ENCODE measurements around the gene LCE3E. TPM values are rescaled to one million over a fixed set of nuclear protein-coding genes. Genes with fewer than 3 reads are reported as not detected.

The LCE3E gene
- polyA plus RNA-seq, 3 donors: not detected

DNA sequence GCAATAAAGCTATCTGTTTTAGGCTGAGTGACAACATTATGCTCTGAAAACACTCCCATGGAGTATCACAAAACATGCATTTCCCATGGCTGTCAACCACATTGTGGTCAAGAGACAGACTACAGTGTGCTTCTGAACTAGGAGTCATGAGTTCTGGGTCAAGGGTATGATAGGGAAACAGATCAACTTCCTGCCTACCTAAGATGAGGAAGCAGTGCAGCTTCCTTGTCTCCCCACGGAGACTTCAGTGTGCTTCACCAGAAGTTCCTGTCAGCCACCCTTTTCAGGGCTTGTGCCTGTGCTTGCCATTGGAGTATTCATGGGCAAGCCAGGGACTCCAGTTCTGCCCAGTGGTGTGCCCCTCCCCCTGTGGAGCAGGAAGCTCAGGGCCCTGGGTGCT lies 19.9 kb downstream of the LCE3E start:
- no peaks in the 10 kb centered on the region for H3K4me1 ChIP-seq (ENCODE audit: control insufficient read depth in 1 of 2, insufficient read depth in 2 of 2, low read length in 2 of 2)
- H3K4me3 Mint-ChIP-seq: no peak overlapping the region
- H3K4me2 ChIP-seq (replicated peaks; ENCODE audit: extremely low read depth, low read length, poor library complexity, severe bottlenecking): no peak overlapping the region
- H3K27me3 Mint-ChIP-seq (ENCODE audit: low read depth in 3 of 3): peaks cover 0 to 3% (median 1%) of the 10 kb centered on the region in 3 donors
- no peak overlapping the region for H2AFZ ChIP-seq (ENCODE audit: insufficient read depth, low read depth, low read length, poor library complexity, severe bottlenecking)
- no peaks in the 10 kb centered on the region for H3K36me3 Mint-ChIP-seq
- no peaks in the 10 kb centered on the region for H3K79me2 ChIP-seq (ENCODE audit: insufficient read depth, low read length)
- H3K27me3 ChIP-seq (ENCODE audit: control insufficient read depth in 2 of 2, insufficient read depth in 2 of 2, low read length in 2 of 2): no peaks in the 10 kb centered on the region
- H3K4me1 Mint-ChIP-seq: no peaks in the 10 kb centered on the region
- H3K27ac ChIP-seq (ENCODE audit: low read depth in 1 of 2, low read length in 2 of 2): no peak overlapping the region
- WGBS (ENCODE audit: insufficient coverage): 0% methylated on average over 1 of the region's 1 CpG
- H3K9ac ChIP-seq (ENCODE audit: insufficient read depth, low read length, poor library complexity, severe bottlenecking): no peak overlapping the region
- intact Hi-C loops (cut with micrococcal nuclease): no loop called here
- H3K4me3 ChIP-seq (replicated peaks in 1 of 3; ENCODE audit: low read depth in 2 of 3, low read length in 3 of 3): no peak overlapping the region
- H3K9me3 ChIP-seq (replicated peaks in 1 of 2; ENCODE audit: control insufficient read depth in 1 of 2, insufficient read depth in 1 of 2, low read length in 2 of 2): no peaks in the 10 kb centered on the region
- H3K27ac Mint-ChIP-seq: no peak overlapping the region
- H3K36me3 ChIP-seq (replicated peaks in 1 of 2; ENCODE audit: control insufficient read depth in 1 of 2, insufficient read depth in 2 of 2, low read length in 2 of 2): no peaks in the 10 kb centered on the region
- TF ChIP-seq, protein P1, sequence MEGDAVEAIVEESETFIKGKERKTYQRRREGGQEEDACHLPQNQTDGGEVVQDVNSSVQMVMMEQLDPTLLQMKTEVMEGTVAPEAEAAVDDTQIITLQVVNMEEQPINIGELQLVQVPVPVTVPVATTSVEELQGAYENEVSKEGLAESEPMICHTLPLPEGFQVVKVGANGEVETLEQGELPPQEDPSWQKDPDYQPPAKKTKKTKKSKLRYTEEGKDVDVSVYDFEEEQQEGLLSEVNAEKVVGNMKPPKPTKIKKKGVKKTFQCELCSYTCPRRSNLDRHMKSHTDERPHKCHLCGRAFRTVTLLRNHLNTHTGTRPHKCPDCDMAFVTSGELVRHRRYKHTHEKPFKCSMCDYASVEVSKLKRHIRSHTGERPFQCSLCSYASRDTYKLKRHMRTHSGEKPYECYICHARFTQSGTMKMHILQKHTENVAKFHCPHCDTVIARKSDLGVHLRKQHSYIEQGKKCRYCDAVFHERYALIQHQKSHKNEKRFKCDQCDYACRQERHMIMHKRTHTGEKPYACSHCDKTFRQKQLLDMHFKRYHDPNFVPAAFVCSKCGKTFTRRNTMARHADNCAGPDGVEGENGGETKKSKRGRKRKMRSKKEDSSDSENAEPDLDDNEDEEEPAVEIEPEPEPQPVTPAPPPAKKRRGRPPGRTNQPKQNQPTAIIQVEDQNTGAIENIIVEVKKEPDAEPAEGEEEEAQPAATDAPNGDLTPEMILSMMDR (IDR thresholded peaks at IDR 0.05): no peak
- H4K20me1 ChIP-seq (ENCODE audit: insufficient read depth, low read length): no peaks in the 10 kb centered on the region
- DNase-seq: no peak
- H3K9me3 Mint-ChIP-seq: peaks cover 0 to 7% (median 1%) of the 10 kb centered on the region in 7 donors

DNA sequence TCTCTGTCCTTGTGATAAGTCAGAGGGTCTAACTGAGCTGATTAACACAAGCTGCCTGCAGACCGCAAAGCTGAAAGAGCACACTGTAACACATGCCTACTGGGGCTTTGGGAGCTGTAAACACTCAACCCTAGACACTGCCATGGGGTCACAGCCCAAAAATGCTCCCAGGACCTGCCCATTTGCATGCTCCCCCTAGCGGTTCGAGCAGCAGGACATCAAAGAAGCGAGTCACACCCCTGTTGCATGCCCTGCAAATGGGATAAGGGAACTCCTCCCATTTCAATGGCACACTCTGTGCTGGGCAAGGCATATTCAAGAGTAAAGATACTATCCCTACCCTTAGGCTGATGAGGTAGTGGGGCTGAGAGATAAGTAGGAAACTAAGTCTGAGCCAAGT lies 22.8 kb downstream of the LCE3E start:
- Histone ChIP-seq H3K9me3 (replicated peaks in 1 of 2; ENCODE audit: control insufficient read depth in 1 of 2, insufficient read depth in 1 of 2, low read length in 2 of 2) (no peaks in the 10 kb centered on the region), H4K20me1 (ENCODE audit: insufficient read depth, low read length) (no peaks in the 10 kb centered on the region), H3K9ac (ENCODE audit: insufficient read depth, low read length, poor library complexity, severe bottlenecking) (no peak overlapping the region), H3K79me2 (ENCODE audit: insufficient read depth, low read length) (no peaks in the 10 kb centered on the region), H3K4me1 (ENCODE audit: control insufficient read depth in 1 of 2, insufficient read depth in 2 of 2, low read length in 2 of 2) (no peaks in the 10 kb centered on the region), H3K36me3 (replicated peaks in 1 of 2; ENCODE audit: control insufficient read depth in 1 of 2, insufficient read depth in 2 of 2, low read length in 2 of 2) (no peaks in the 10 kb centered on the region), H3K4me3 (replicated peaks in 1 of 3; ENCODE audit: low read depth in 2 of 3, low read length in 3 of 3) (no peak overlapping the region), H2AFZ (ENCODE audit: insufficient read depth, low read depth, low read length, poor library complexity, severe bottlenecking) (no peak overlapping the region), H3K27ac (ENCODE audit: low read depth in 1 of 2, low read length in 2 of 2) (no peak overlapping the region), H3K4me2 (replicated peaks; ENCODE audit: extremely low read depth, low read length, poor library complexity, severe bottlenecking) (no peak overlapping the region), H3K27me3 (ENCODE audit: control insufficient read depth in 2 of 2, insufficient read depth in 2 of 2, low read length in 2 of 2) (no peaks in the 10 kb centered on the region)
- Mint-ChIP-seq H3K4me3 (no peak overlapping the region), H3K9me3 (peaks cover 0 to 13% (median 3%) of the 10 kb centered on the region in 7 donors), H3K27ac (no peak overlapping the region), H3K4me1 (no peaks in the 10 kb centered on the region), H3K27me3 (ENCODE audit: low read depth in 3 of 3) (peaks cover 0 to 4% (median 2%) of the 10 kb centered on the region in 3 donors), H3K36me3 (no peaks in the 10 kb centered on the region)
- no peak for DNase-seq
- 48% methylated on average over 3 of the region's 4 CpGs for WGBS (ENCODE audit: insufficient coverage)
- intact Hi-C loops (cut with micrococcal nuclease): no loop called here
- TF ChIP-seq, protein P1 (IDR thresholded peaks at IDR 0.05): no peak
